Activated CD8-positive, alpha-beta T cell treated with anti-CD3 and anti-CD28 coated beads, Interleukin-2, amount 10 ng/mL, durations not matched to agents 7 days and 5 days (primary cell): ENCODE measurements around the gene IL2RA. TPM values are rescaled to one million over a fixed set of nuclear protein-coding genes. Genes with fewer than 3 reads are reported as not detected.
"Not testable (repeated sequence)": the region's sequence is repeated elsewhere in the genome, so short reads cannot be mapped to it uniquely, and the experiment has no call there.

Experiments
- ATAC-seq: fragments of 150-1000 bp; cut with Tn5 transposase; one replicate; pipeline ENCODE4 v1.10.0; 2021; ENCODE audit warnings: moderate library complexity
- CTCF ChIA-PET: fragments of 350-600 bp; sonication (Branson Sonifier 250); formaldehyde crosslinking; loops from one replicate; lab custom pipeline; 2021; ENCODE audit warnings: antibody characterized with exemption; lab: Charles Lee
- POLR2A ChIA-PET: fragments of 350-600 bp; sonication (Branson Sonifier 250); formaldehyde crosslinking; loops from one replicate; lab custom pipeline; 2021; ENCODE audit warnings: antibody characterized with exemption; lab: Charles Lee
- DNase-seq: peaks from one replicate; pipeline ENCODE4 v3.0.0-alpha.2; 2020
- H3K27ac Mint-ChIP-seq: one replicate; pipeline ENCODE4 v1.8.0; 2021; ENCODE audit warnings: mild to moderate bottlenecking, mixed read lengths
- H3K27me3 Mint-ChIP-seq: one replicate; pipeline ENCODE4 v1.8.0; 2021; ENCODE audit warnings: low read depth, mixed read lengths
- H3K36me3 Mint-ChIP-seq: one replicate; pipeline ENCODE4 v1.8.0; 2021; ENCODE audit warnings: low read depth, mixed read lengths
- H3K4me1 Mint-ChIP-seq: one replicate; pipeline ENCODE4 v1.8.0; 2021; ENCODE audit warnings: low read depth, mixed read lengths
- H3K4me3 Mint-ChIP-seq: one replicate; pipeline ENCODE4 v1.8.0; 2021; ENCODE audit warnings: mild to moderate bottlenecking, mixed read lengths
- H3K9me3 Mint-ChIP-seq: one replicate; pipeline ENCODE4 v1.8.0; 2022; ENCODE audit warnings: mixed read lengths; ENCODE audit not compliant: insufficient read depth
- total RNA-seq, 2 experiments: library from RNA; stranded (reverse); gene quantifications; one replicate each; pipeline ENCODE4 v1.2.3, GENCODE V29; 2021

Gene IL2RA
- 100 to 1,000 TPM; 174 to 177 TPM for total RNA-seq

DNA sequence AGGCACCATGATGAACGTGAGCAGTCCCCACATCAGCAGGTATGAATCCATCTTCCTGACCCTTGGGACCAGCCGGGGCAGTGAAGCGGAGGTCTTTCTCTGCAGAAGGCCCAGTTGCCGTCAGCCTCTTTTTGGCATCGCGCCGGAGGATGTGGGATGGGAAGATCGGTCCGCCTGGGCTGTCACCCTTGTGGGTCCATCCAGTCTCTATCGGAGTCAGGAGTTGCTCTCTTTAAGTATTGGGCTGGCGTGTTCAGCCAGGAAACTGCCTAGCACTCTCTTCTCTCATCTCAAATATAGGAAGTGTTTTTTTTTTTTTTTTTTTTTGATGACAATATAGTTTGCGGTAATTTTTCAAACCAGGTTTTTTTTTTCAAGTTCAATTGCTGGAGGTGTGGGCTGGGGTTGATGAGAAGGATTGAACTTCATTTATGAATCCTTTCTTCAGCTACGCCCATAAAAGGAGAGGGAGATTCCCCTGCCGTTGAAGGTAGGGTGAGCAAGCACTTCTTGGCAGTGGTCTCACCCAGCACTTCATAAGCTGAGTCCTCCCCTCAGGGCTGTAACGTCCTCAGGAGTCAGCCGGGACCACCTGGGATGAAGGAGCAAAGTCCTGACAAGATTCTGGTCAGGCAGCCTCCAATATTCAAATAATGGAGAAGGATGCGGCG, at the start of gene IL2RA:
Gene IL2RA, minus strand, starts transcription at position 267 of the 671 bp plus-strand sequence. Its CDS starts 216 bp downstream, at position 51.
- peaks cover 72% of the 10 kb centered on the region for H3K4me1 Mint-ChIP-seq
- no peaks in the 10 kb centered on the region for H3K27me3 Mint-ChIP-seq
- no peaks in the 10 kb centered on the region for H3K9me3 Mint-ChIP-seq
- peak within 1 kb of the TSS; percentile 91 for H3K4me3 Mint-ChIP-seq
- H3K27ac Mint-ChIP-seq, result peak within 1 kb of the TSS; percentile 92
- DNase-seq, result peak; percentile 73
- peak; percentile 74 for ATAC-seq
- ChIA-PET POLR2A (interaction anchor here (0.5 to 3.2 kb wide), 18 partner anchors 7 to 581 kb away, joined by 3 to 50 read pairs (median 6); no protein-coding TSS in a partner anchor), CTCF (interaction anchor here (0.7 to 4.9 kb wide), 11 partner anchors 9 to 48 kb away, joined by 3 to 51 read pairs (median 8); no protein-coding TSS in a partner anchor)
- H3K36me3 Mint-ChIP-seq, result peaks cover 43% of the 10 kb centered on the region

DNA sequence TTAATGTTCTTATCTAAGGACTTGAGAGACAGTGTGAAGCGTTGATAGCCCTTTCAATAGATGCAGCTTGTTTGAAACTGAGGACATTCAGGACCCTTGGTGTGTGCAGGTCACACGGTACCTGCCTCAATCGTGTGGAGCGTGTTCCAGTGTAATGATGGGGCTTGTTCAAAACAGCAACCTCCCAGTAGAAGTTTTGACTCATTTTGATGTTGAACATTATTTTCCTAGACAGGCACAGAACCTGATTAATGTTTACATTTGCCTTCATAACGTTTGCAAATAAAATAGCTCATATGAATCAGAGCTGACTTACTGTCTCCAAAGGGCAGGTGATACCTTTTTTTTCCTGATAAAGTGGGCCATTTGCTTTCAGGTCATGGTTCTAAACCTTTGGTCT, 48.0 kb upstream of the IL2RA start:
- ATAC-seq (no peak), DNase-seq (no peak)
- no peaks in the 10 kb centered on the region for H3K27me3 Mint-ChIP-seq
- POLR2A ChIA-PET, result no interaction called here
- no peaks in the 10 kb centered on the region for H3K9me3 Mint-ChIP-seq
- peaks cover 79% of the 10 kb centered on the region for H3K36me3 Mint-ChIP-seq
- CTCF ChIA-PET, result interaction anchor here (0.8 to 3.0 kb wide), 16 partner anchors 8 to 568 kb away, joined by 3 to 35 read pairs (median 4); partner anchors contain the start of gene PFKFB3
- no peak overlapping the region for H3K4me3 Mint-ChIP-seq
- H3K27ac Mint-ChIP-seq, result peak overlapping the region; percentile 69
- peaks cover 33% of the 10 kb centered on the region for H3K4me1 Mint-ChIP-seq

DNA sequence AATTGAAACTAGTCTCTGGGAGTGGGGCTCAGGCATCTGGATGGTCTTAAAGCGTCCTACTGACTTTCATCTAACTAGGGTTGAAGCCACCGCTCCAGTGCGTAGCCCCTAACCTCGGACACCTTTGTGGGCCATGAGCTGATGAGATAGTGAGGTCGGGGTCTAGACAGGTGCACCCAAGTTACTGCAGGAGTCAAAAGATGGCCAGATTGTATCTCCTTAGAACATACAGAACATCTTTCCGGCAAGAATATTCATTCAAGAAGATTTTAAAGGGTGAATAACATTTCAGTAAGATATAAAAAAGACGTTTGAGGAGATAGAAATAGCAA, 47.2 kb upstream of the IL2RA start:
- POLR2A ChIA-PET, result no interaction called here
- ATAC-seq, result no peak

GRCh38 chr10:6108631-6109443, 46.7 kb upstream of the IL2RA start:
- H3K9me3 Mint-ChIP-seq, result no peaks in the 10 kb centered on the region
- no peak overlapping the region for H3K4me3 Mint-ChIP-seq
- POLR2A ChIA-PET, result no interaction called here
- CTCF ChIA-PET, result interaction anchor here (0.8 to 1.7 kb wide), 8 partner anchors 12 to 298 kb away, joined by 3 to 8 read pairs (median 6); partner anchors contain the start of gene PFKFB3
- ATAC-seq (peak; percentile 54), DNase-seq (peak; percentile 52)
- no peaks in the 10 kb centered on the region for H3K27me3 Mint-ChIP-seq
- peak overlapping the region; percentile 81 for H3K27ac Mint-ChIP-seq
- H3K4me1 Mint-ChIP-seq, result peaks cover 38% of the 10 kb centered on the region
- H3K36me3 Mint-ChIP-seq, result peaks cover 77% of the 10 kb centered on the region

More for the DNA sequence above, 47.2 kb upstream of the IL2RA start:
- peaks cover 33% of the 10 kb centered on the region for H3K4me1 Mint-ChIP-seq
- no peaks in the 10 kb centered on the region for H3K27me3 Mint-ChIP-seq
- H3K4me3 Mint-ChIP-seq, result peak overlapping the region; percentile 12
- H3K27ac Mint-ChIP-seq, result peak overlapping the region; percentile 69
- CTCF ChIA-PET, result interaction anchor here (0.8 to 3.0 kb wide), 7 partner anchors 9 to 297 kb away, joined by 4 to 35 read pairs (median 7); partner anchors contain the start of gene PFKFB3
- peaks cover 78% of the 10 kb centered on the region for H3K36me3 Mint-ChIP-seq
- no peak for DNase-seq
- H3K9me3 Mint-ChIP-seq, result no peaks in the 10 kb centered on the region

GRCh38 chr10:6108072-6108471, 45.9 kb upstream of the IL2RA start:
- no peak overlapping the region for H3K27ac Mint-ChIP-seq
- no peak overlapping the region for H3K4me3 Mint-ChIP-seq
- no peak for DNase-seq
- POLR2A ChIA-PET, result no interaction called here
- H3K27me3 Mint-ChIP-seq, result no peaks in the 10 kb centered on the region
- CTCF ChIA-PET, result interaction anchor here (0.8 to 1.7 kb wide), 8 partner anchors 12 to 298 kb away, joined by 3 to 8 read pairs (median 6); partner anchors contain the start of gene PFKFB3
- peaks cover 39% of the 10 kb centered on the region for H3K4me1 Mint-ChIP-seq
- ATAC-seq, result no peak
- H3K9me3 Mint-ChIP-seq, result no peaks in the 10 kb centered on the region
- peaks cover 73% of the 10 kb centered on the region for H3K36me3 Mint-ChIP-seq

GRCh38 chr10:6107616-6108015, 45.4 kb upstream of the IL2RA start:
- ATAC-seq, H3K4me3 Mint-ChIP-seq, H3K9me3 Mint-ChIP-seq, H3K27me3 Mint-ChIP-seq, POLR2A ChIA-PET, DNase-seq, H3K27ac Mint-ChIP-seq: not testable (repeated sequence)
- H3K36me3 Mint-ChIP-seq, result peaks cover 71% of the 10 kb centered on the region
- H3K4me1 Mint-ChIP-seq, result peaks cover 39% of the 10 kb centered on the region
- CTCF ChIA-PET, result interaction anchor here (1.1 to 1.9 kb wide), 7 partner anchors 11 to 295 kb away, joined by 3 to 13 read pairs (median 7); no protein-coding TSS in a partner anchor

- ATAC-seq (no peak), DNase-seq (no peak)
- Mint-ChIP-seq H3K4me1 (peaks cover 23% of the 10 kb centered on the region), H3K36me3 (peaks cover 66% of the 10 kb centered on the region), H3K27ac (no peak overlapping the region), H3K9me3 (no peaks in the 10 kb centered on the region), H3K4me3 (no peak overlapping the region), H3K27me3 (no peaks in the 10 kb centered on the region)
- CTCF ChIA-PET, result no interaction called here
- POLR2A ChIA-PET, result no interaction called here
Measured at GRCh38 chr10:6103591-6103990, 41.4 kb upstream of the IL2RA start.

DNA sequence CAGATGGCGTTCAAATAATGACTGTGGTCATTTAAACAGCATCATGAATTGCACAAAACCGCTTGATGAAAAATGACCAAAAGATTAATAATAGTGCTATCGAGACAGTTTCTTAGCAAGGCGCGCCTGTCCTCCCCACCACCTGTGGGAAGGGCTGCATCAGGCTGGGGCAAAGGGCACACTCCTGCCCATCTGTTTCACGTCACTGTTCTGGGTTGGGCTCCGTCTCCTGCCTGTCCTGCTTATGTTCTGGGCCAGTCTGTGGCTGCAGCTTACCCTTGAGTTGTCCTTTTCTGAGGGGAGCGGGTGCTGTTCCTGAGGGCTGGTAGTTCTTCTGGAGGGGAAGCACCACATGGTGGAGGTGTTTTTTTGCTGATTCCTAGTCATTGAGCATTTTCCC, 40.0 kb upstream of the IL2RA start:
- ATAC-seq, result no peak
- H3K27ac Mint-ChIP-seq, result no peak overlapping the region
- no peaks in the 10 kb centered on the region for H3K27me3 Mint-ChIP-seq
- H3K4me1 Mint-ChIP-seq, result peaks cover 24% of the 10 kb centered on the region
- ChIA-PET CTCF (no interaction called here), POLR2A (no interaction called here)
- no peak for DNase-seq
- no peak overlapping the region for H3K4me3 Mint-ChIP-seq
- H3K36me3 Mint-ChIP-seq, result peaks cover 70% of the 10 kb centered on the region
- H3K9me3 Mint-ChIP-seq, result no peaks in the 10 kb centered on the region

DNA sequence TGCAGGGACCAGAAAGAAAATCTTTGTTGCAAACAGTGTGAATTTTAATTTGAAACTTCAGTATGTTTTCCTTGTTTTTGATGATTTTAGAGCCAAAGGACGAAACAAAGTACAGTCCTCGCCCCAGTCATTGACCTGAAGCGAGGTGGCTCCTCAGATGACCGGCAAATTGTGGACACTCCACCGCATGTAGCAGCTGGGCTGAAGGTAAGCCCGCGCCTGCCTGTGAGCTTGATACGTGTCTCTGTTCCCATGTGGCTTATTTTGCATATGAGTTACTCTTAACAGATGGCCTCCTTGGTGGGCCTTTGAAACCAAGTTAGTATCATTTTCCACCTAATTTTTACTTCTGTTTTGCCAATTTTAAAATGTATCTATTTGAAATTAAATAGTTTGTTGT, 39.0 kb upstream of the IL2RA start:
- Mint-ChIP-seq H3K36me3 (peaks cover 67% of the 10 kb centered on the region), H3K4me1 (peaks cover 27% of the 10 kb centered on the region)
- CTCF ChIA-PET, result interaction anchor here (1.2 to 1.4 kb wide), 4 partner anchors 9 to 87 kb away, joined by 3 to 6 read pairs (median 4); no protein-coding TSS in a partner anchor

DNA sequence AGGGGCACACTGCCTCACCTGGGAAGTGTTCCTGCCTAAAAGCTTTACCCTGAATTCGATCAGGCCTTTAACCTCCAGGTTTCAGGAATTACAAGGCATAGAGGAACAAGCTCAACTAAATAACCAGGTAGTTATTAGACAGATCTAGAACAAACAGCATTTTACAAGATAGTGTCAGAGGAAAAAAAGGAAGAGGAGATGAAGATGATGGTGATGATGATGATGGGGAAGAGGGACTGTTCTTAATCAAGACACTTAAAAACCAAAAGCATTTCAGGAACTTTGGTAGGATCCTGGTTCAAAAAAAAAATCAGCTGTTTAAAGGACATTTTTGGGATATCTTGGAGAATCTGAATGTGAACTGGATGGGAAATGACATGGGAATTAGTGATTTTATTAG, 38.2 kb upstream of the IL2RA start:
- DNase-seq (no peak), ATAC-seq (no peak)
- Mint-ChIP-seq H3K4me3 (no peak overlapping the region), H3K36me3 (peaks cover 67% of the 10 kb centered on the region), H3K27me3 (no peaks in the 10 kb centered on the region), H3K9me3 (no peaks in the 10 kb centered on the region), H3K4me1 (peaks cover 31% of the 10 kb centered on the region), H3K27ac (peak overlapping the region; percentile 2)
- CTCF ChIA-PET, result interaction anchor here (0.8 to 1.4 kb wide), 5 partner anchors 10 to 302 kb away, joined by 3 to 6 read pairs (median 4); no protein-coding TSS in a partner anchor
- POLR2A ChIA-PET, result no interaction called here

More for the DNA sequence above, 39.0 kb upstream of the IL2RA start:
- Mint-ChIP-seq H3K9me3 (no peaks in the 10 kb centered on the region), H3K27me3 (no peaks in the 10 kb centered on the region), H3K27ac (no peak overlapping the region), H3K4me3 (no peak overlapping the region)
- DNase-seq (no peak), ATAC-seq (no peak)
- POLR2A ChIA-PET, result no interaction called here

GRCh38 chr10:6098156-6098555, 36.0 kb upstream of the IL2RA start:
- Mint-ChIP-seq H3K9me3 (no peaks in the 10 kb centered on the region), H3K27ac (no peak overlapping the region), H3K27me3 (no peaks in the 10 kb centered on the region), H3K4me3 (no peak overlapping the region), H3K36me3 (peaks cover 68% of the 10 kb centered on the region), H3K4me1 (peaks cover 45% of the 10 kb centered on the region)
- CTCF ChIA-PET, result no interaction called here
- ATAC-seq (no peak), DNase-seq (no peak)
- POLR2A ChIA-PET, result no interaction called here
